Heart right ventricle (tissue), 16 donors: ENCODE data around the gene CDK19. TPM values are rescaled to one million over a fixed set of nuclear protein-coding genes. Genes with fewer than 3 reads are reported as not detected.

Experiments used
- ATAC-seq, 8 donors: fragments of 200-7000 bp; cut with Tn5 transposase; one replicate each; pipeline ENCODE4 v1.9.1; 2020; ENCODE audit warnings: mild to moderate bottlenecking in 8 of 8, moderate library complexity in 8 of 8, moderate number of reproducible peaks in 1 of 8
- DNase-seq, 2 donors: peaks; one replicate each; pipeline ENCODE4 v3.0.0-alpha.2; 2020
- H3K27ac ChIP-seq, 10 donors: fragments of 200-600 bp; sonication (generic) in 2 of 10; one replicate each; pipeline versions ENCODE4 v1.5.0 to v1.8.0; 2020 to 2022; ENCODE audit warnings: mild to moderate bottlenecking in 3 of 10
- H3K27me3 ChIP-seq, 7 donors: fragments of 200-600 bp; one replicate each; pipeline ENCODE4 v1.8.0; 2021 to 2022; ENCODE audit warnings: mild to moderate bottlenecking in 2 of 7
- H3K36me3 ChIP-seq, 9 donors: fragments of 200-600 bp; sonication (generic) in 1 of 9; one replicate each; pipeline versions ENCODE4 v1.5.0 to v1.8.0; 2020 to 2022; ENCODE audit warnings: mild to moderate bottlenecking in 2 of 9
- H3K4me1 ChIP-seq, 9 donors: fragments of 200-600 bp; sonication (generic) in 1 of 9; one replicate each; pipeline versions ENCODE4 v1.5.0 to v1.8.0; 2020 to 2022; ENCODE audit warnings: mild to moderate bottlenecking in 4 of 9
- H3K4me3 ChIP-seq, 10 donors: fragments of 200-600 bp; sonication (generic) in 2 of 10; one replicate each; pipeline versions ENCODE4 v1.5.0 to v1.8.0; 2020 to 2022; ENCODE audit warnings: mild to moderate bottlenecking in 7 of 10, moderate library complexity in 2 of 10
- H3K9me3 ChIP-seq, 11 donors: fragments of 200-600 bp in 10 of 11; sonication (generic) in 2 of 11; one replicate each; pipeline versions ENCODE4 v1.5.0 to v1.8.0; 2013 to 2022; ENCODE audit warnings: mild to moderate bottlenecking in 2 of 11, control low read depth in 1 of 11, moderate library complexity in 1 of 11
- CTCF ChIP-seq, 9 donors: fragments of 200-600 bp; sonication (generic) in 2 of 9; IDR thresholded peaks; one replicate each; pipeline versions ENCODE4 v1.5.0 to v1.8.0; 2021 to 2022; ENCODE audit warnings: antibody characterized with exemption in 9 of 9, mild to moderate bottlenecking in 5 of 9, moderate library complexity in 1 of 9
- WGBS, 2 donors: extraction: QIAGEN DNeasy Blood & Tissue Kit; methylation state at CpG; one replicate each; pipeline ENCODE4 v1.1.7; 2013; ENCODE audit warnings: inconsistent platforms in 1 of 2; 5-methylcytosine and 5-hydroxymethylcytosine counted together
- intact Hi-C, 10 donors: fragments of 100-400 bp; cut with DNase I; formaldehyde crosslinking; loops; one replicate each; pipeline versions ENCODE4 v1.11.1 to v1.14.2; 2022
- polyA plus RNA-seq, 2 donors: library from polyadenylated mRNA; stranded (reverse); fragments of 200-250 nt; gene quantifications; one replicate each; pipeline ENCODE4 v1.2.3, GENCODE V29; 2013
- total RNA-seq, 10 donors: library from RNA; stranded (reverse); fragmentation: NEBNext Ultra II Directional in 3 of 10; extraction: Animal tissue kit (Norgen Biotek cat#: 25700) in 3 of 10; gene quantifications; one replicate each; pipeline versions ENCODE4 v1.2.1 to v1.2.4, GENCODE V29; 2021 to 2023
- donor health status: Arrhythmogenic right ventricular cardiomyopathy.
- donor health status: ischemic (EF 13 %, LVEDD 7.1; RV severe dilation, severe dysfunction).
- donor health status: healthy with polysubstance abuse.
- donor health status: DM: no; HTN: yes; CAD: no.
- donor health status: DM: no; HTN: no; CAD: no.
- donor health status: ischemic (EF 25% LVEDD 6.9; RV normal size, moderate dysfunction).
- donor health status: ischemic (EF 25% LVEDD 5.7; RV mildly dilated, moderate dysfunction).
- donor health status: healthy.
- donor health status: DM: yes; HTN: yes; CAD: no.
- donor health status: Ischemic cardiomyopathy.
- donor health status: ischemic (EF 35%, LVEDD 5.7; RV mildly dilated, moderate dysfunction).
- donor health status: nonischemic (EF 11% LVEDD 7.7; RV severe dilation, severe dysfunction).
- donor health status: DM: yes; HTN: yes; CAD: no.
- donor health status: PGD.
- donor health status: ischemic (EF 29% LVEDD 5.4; RV normal size, mild dysfunction).
- donor health status: nonischemic (EF 23%, LVEDD 6.1; RV moderate dilation, normal function).

CDK19 gene
- total and polyA plus RNA-seq, 12 donors: 3.9 to 13.0 (median 8.4) TPM

GRCh38 chr6:110561008-110561396, 254.3 kb downstream of the CDK19 start:
- DNase-seq (no peak), ATAC-seq (no peak)
- Histone ChIP-seq H3K4me3 (no peak overlapping the region), H3K36me3 (no peaks in the 10 kb centered on the region), H3K27me3 (no peaks in the 10 kb centered on the region), H3K4me1 (peaks cover 0 to 4% (median 1%) of the 10 kb centered on the region in 9 donors), H3K27ac (no peak overlapping the region), H3K9me3 (peaks cover 0 to 13% (median 0%) of the 10 kb centered on the region in 11 donors)
- WGBS, 2 donors: 89 to 97% methylated on average over 5 of the region's 5 CpGs
- intact Hi-C loops: no loop called here
- TF ChIP-seq CTCF (IDR thresholded peaks at IDR 0.05): no peak

- intact Hi-C loops: no loop called here
Observed at GRCh38 chr6:110560239-110561007, 254.8 kb downstream of the CDK19 start.

More at GRCh38 chr6:110560239-110561007, 254.8 kb downstream of the CDK19 start:
- no peak for DNase-seq
- no peak for TF ChIP-seq CTCF (IDR thresholded peaks at IDR 0.05)
- no peak for ATAC-seq
- peaks cover 0 to 3% (median 0%) of the 10 kb centered on the region in 9 donors for H3K4me1 ChIP-seq
- H3K4me3 ChIP-seq: no peak overlapping the region
- peaks cover 0 to 13% (median 0%) of the 10 kb centered on the region in 11 donors for H3K9me3 ChIP-seq
- 64 to 76% methylated on average over 6 of the region's 6 CpGs for WGBS, 2 donors
- H3K27ac ChIP-seq: peak overlapping the region in 1 of 10 donors; percentile 26
- H3K36me3 ChIP-seq: no peaks in the 10 kb centered on the region
- H3K27me3 ChIP-seq: no peaks in the 10 kb centered on the region

Other genes with a start within 250 kb of the CDK19 start
- 100 to 1,000 TPM in 1 of 10 donors, 10 to 100 TPM in 9; 38.0 to 101 (median 55.3) TPM for gene AMD1, start 59.3 kb upstream of the CDK19 start, total RNA-seq
- gene AMD1, start 59.3 kb upstream of the CDK19 start, polyA plus RNA-seq: 10 to 100 TPM; 34.2 to 38.6 TPM
- 100 to 1,000 TPM in 8 of 10 donors, 10 to 100 TPM in 2; 96.0 to 128 (median 107) TPM for gene GTF3C6, start 143.2 kb upstream of the CDK19 start, total RNA-seq
- 100 to 1,000 TPM in 1 of 2 donors, 10 to 100 TPM in 1; 95.9 to 102 TPM for gene GTF3C6, start 143.2 kb upstream of the CDK19 start, polyA plus RNA-seq
- gene RPF2, start 166.6 kb upstream of the CDK19 start, total RNA-seq: 10 to 100 TPM; 16.7 to 29.8 (median 22.0) TPM
- 10 to 100 TPM; 29.7 to 39.2 TPM for gene RPF2, start 166.6 kb upstream of the CDK19 start, polyA plus RNA-seq